CD14-positive monocyte (primary cell): Measurements from ENCODE around the gene TMEM258. TPM values are rescaled to one million over a fixed set of nuclear protein-coding genes. Genes with fewer than 3 reads are reported as not detected.

Experiments used
- DNase-seq, 3 donors: peaks; one replicate each; pipeline ENCODE4 v3.0.0-alpha.2; 2011 to 2022
- H2AFZ ChIP-seq: 2 replicates; pipeline ENCODE4 v1.6.0; 2012; ENCODE audit warnings: mild to moderate bottlenecking, low read depth, low read length, inconsistent platforms; ENCODE audit not compliant: insufficient read depth, poor library complexity, severe bottlenecking
- H3K27ac ChIP-seq, 2 donors: 1 replicate in 1 of 2; 2 replicates in 1 of 2; pipeline ENCODE4 v1.5.1; 2012 to 2013; ENCODE audit warnings: low read length in 2 of 2, control low read depth in 1 of 2, inconsistent platforms in 1 of 2, low read depth in 1 of 2, mild to moderate bottlenecking in 1 of 2
- H3K27me3 ChIP-seq, 2 donors: one replicate each; pipeline versions ENCODE4 v1.6.0 to v1.6.1; 2011 to 2013; ENCODE audit warnings: low read length in 2 of 2; ENCODE audit not compliant: control insufficient read depth in 2 of 2, insufficient read depth in 2 of 2
- H3K36me3 ChIP-seq, 2 donors: replicated peaks in 1 of 2; 1 replicate in 1 of 2; 2 replicates in 1 of 2; pipeline versions ENCODE4 v1.5.1 to v1.6.1; 2012 to 2013; ENCODE audit warnings: low read length in 2 of 2, control low read depth in 1 of 2, inconsistent platforms in 1 of 2, mild to moderate bottlenecking in 1 of 2; ENCODE audit not compliant: insufficient read depth in 2 of 2, control insufficient read depth in 1 of 2
- H3K4me1 ChIP-seq, 2 donors: 1 replicate in 1 of 2; 2 replicates in 1 of 2; pipeline versions ENCODE4 v1.5.1 to v1.6.1; 2012 to 2013; ENCODE audit warnings: low read length in 2 of 2, control low read depth in 1 of 2, inconsistent platforms in 1 of 2, mild to moderate bottlenecking in 1 of 2, moderate library complexity in 1 of 2; ENCODE audit not compliant: insufficient read depth in 2 of 2, control insufficient read depth in 1 of 2
- H3K4me2 ChIP-seq: replicated peaks from 2 replicates; pipeline ENCODE3; 2012; ENCODE audit warnings: low read length, moderate library complexity, mild to moderate bottlenecking; ENCODE audit not compliant: poor library complexity, severe bottlenecking; ENCODE audit errors: extremely low read depth
- H3K4me3 ChIP-seq, 3 experiments: fragments of 200-600 bp in 1 of 3; sonication (generic) in 1 of 3; replicated peaks in 1 of 3; 1 replicate in 2 of 3; 2 replicates in 1 of 3; pipeline ENCODE4 v1.5.1; 2011 to 2013; ENCODE audit warnings: low read length in 3 of 3, mild to moderate bottlenecking in 3 of 3, control low read depth in 2 of 3, low read depth in 2 of 3, inconsistent platforms in 1 of 3, moderate library complexity in 1 of 3
- H3K79me2 ChIP-seq: 2 replicates; pipeline ENCODE4 v1.6.0; 2012; ENCODE audit warnings: mild to moderate bottlenecking, control low read depth, inconsistent platforms, low read length, moderate library complexity; ENCODE audit not compliant: insufficient read depth
- H3K9ac ChIP-seq: 2 replicates; pipeline ENCODE4 v1.6.0; 2017; ENCODE audit warnings: low read length, mild to moderate bottlenecking; ENCODE audit not compliant: insufficient read depth, poor library complexity, severe bottlenecking
- H3K9me3 ChIP-seq, 2 donors: replicated peaks in 1 of 2; 1 replicate in 1 of 2; 2 replicates in 1 of 2; pipeline versions ENCODE4 v1.5.1 to v1.6.1; 2012 to 2013; ENCODE audit warnings: low read length in 2 of 2, control low read depth in 1 of 2; ENCODE audit not compliant: control insufficient read depth in 1 of 2, insufficient read depth in 1 of 2
- H4K20me1 ChIP-seq: 2 replicates; pipeline ENCODE4 v1.6.0; 2012; ENCODE audit warnings: mild to moderate bottlenecking, low read length, control low read depth, moderate library complexity; ENCODE audit not compliant: insufficient read depth
- H3K27ac Mint-ChIP-seq, 7 donors: one replicate each; pipeline ENCODE4 v1.8.0; 2020; ENCODE audit warnings: mild to moderate bottlenecking in 7 of 7, mixed read lengths in 7 of 7, moderate library complexity in 6 of 7, inconsistent platforms in 2 of 7
- H3K27me3 Mint-ChIP-seq, 3 donors: one replicate each; pipeline ENCODE4 v1.8.0; 2021 to 2022; ENCODE audit warnings: low read depth in 3 of 3, mild to moderate bottlenecking in 3 of 3, mixed read lengths in 3 of 3, moderate library complexity in 3 of 3, inconsistent platforms in 1 of 3
- H3K36me3 Mint-ChIP-seq, 2 donors: one replicate each; pipeline ENCODE4 v1.8.0; 2020; ENCODE audit warnings: mixed read lengths in 2 of 2, inconsistent platforms in 1 of 2, mild to moderate bottlenecking in 1 of 2
- H3K4me1 Mint-ChIP-seq: one replicate; pipeline ENCODE4 v1.8.0; 2020; ENCODE audit warnings: mild to moderate bottlenecking, mixed read lengths
- H3K4me3 Mint-ChIP-seq, 2 donors: one replicate each; pipeline ENCODE4 v1.8.0; 2020; ENCODE audit warnings: mild to moderate bottlenecking in 2 of 2, mixed read lengths in 2 of 2, moderate library complexity in 1 of 2
- H3K9me3 Mint-ChIP-seq, 7 donors: one replicate each; pipeline ENCODE4 v1.8.0; 2020 to 2022; ENCODE audit warnings: mixed read lengths in 7 of 7, mild to moderate bottlenecking in 6 of 7, moderate library complexity in 6 of 7, inconsistent platforms in 2 of 7
- WGBS: methylation state at CpG from one replicate; pipeline ENCODE4 v1.1.5; 2013; ENCODE audit warnings: missing lambda C conversion rate; ENCODE audit not compliant: insufficient coverage; 5-methylcytosine and 5-hydroxymethylcytosine counted together
- intact Hi-C, 2 donors: fragments of 100-400 bp; cut with micrococcal nuclease; formaldehyde crosslinking; loops; one replicate each; pipeline versions ENCODE4 v1.15.0 to v1.15.1; 2023
- polyA plus RNA-seq, 3 donors: library from polyadenylated mRNA; depleted of rRNA in 1 of 3; unstranded in 2 of 3; stranded (reverse) in 1 of 3; fragments of 300-500 nt in 2 of 3; fragments of >200 nt in 1 of 3; fragmentation: Illumina TruSeq in 2 of 3; gene quantifications; 1 replicate in 2 of 3; 2 replicates in 1 of 3; pipeline ENCODE4 v1.2.3, GENCODE V29; 2012 to 2021
- TF ChIP-seq, protein P1 (sequence below): fragments of 200-600 bp; IDR thresholded peaks from one replicate; pipeline ENCODE4 v1.8.0; 2022; ENCODE audit warnings: antibody characterized with exemption, mild to moderate bottlenecking

TMEM258 gene
- polyA plus RNA-seq, 3 donors: 199 to 224 (median 220) TPM

DNA sequence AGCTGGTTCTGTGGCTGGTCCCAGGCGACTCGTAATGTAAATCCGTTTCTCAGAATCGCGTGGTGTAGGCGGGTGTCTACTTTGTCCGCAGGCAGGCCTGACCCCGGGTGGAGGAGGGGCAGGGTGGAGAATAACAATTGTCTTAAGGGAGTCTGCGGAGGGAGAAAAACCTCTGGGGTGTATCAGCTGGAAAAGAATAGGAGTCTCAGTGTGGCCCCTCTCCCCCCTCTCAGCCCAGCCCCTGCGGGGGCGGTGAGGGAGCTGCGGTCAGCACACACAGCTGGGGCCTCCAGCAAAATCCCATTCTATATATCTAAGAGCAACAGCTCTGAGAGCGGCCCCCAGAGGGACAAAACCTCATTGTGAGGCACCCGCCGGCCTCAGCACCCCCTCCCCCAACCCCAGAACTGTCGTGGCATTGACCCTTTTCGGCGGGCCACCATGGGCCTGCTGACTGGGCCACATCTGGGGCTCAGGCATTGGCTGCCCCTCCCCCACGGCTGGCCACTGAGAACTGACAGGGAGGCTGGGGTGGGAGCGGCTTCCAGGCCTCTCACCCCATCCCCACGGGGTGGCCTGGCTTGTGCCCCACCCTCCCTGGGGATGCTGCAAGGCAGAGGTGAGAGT is 42.7 kb downstream of the TMEM258 start:
- Mint-ChIP-seq H3K9me3 (peaks cover 0 to 6% (median 0%) of the 10 kb centered on the region in 7 donors), H3K27ac (peak overlapping the region in 1 of 7 donors; percentile 59), H3K36me3 (peaks cover 0 to 4% of the 10 kb centered on the region in 2 donors), H3K27me3 (peaks cover 23 to 34% (median 30%) of the 10 kb centered on the region in 3 donors), H3K4me1 (peaks cover 6% of the 10 kb centered on the region), H3K4me3 (peak overlapping the region in 1 of 2 donors; percentile 30)
- Histone ChIP-seq H4K20me1 (no peaks in the 10 kb centered on the region), H3K79me2 (no peaks in the 10 kb centered on the region), H3K27ac (no peak overlapping the region), H3K4me3 (no peak overlapping the region), H3K4me2 (no peak overlapping the region), H3K4me1 (peaks cover 5 to 18% of the 10 kb centered on the region in 2 donors), H3K9ac (no peak overlapping the region), H3K9me3 (no peaks in the 10 kb centered on the region), H2AFZ (no peak overlapping the region), H3K36me3 (no peaks in the 10 kb centered on the region), H3K27me3 (peaks cover 4 to 37% of the 10 kb centered on the region in 2 donors)
- 59% methylated on average over 8 of the region's 21 CpGs for WGBS
- DNase-seq: no peak
- TF ChIP-seq, protein P1, sequence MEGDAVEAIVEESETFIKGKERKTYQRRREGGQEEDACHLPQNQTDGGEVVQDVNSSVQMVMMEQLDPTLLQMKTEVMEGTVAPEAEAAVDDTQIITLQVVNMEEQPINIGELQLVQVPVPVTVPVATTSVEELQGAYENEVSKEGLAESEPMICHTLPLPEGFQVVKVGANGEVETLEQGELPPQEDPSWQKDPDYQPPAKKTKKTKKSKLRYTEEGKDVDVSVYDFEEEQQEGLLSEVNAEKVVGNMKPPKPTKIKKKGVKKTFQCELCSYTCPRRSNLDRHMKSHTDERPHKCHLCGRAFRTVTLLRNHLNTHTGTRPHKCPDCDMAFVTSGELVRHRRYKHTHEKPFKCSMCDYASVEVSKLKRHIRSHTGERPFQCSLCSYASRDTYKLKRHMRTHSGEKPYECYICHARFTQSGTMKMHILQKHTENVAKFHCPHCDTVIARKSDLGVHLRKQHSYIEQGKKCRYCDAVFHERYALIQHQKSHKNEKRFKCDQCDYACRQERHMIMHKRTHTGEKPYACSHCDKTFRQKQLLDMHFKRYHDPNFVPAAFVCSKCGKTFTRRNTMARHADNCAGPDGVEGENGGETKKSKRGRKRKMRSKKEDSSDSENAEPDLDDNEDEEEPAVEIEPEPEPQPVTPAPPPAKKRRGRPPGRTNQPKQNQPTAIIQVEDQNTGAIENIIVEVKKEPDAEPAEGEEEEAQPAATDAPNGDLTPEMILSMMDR: no peak
- intact Hi-C loops: no loop called here

DNA sequence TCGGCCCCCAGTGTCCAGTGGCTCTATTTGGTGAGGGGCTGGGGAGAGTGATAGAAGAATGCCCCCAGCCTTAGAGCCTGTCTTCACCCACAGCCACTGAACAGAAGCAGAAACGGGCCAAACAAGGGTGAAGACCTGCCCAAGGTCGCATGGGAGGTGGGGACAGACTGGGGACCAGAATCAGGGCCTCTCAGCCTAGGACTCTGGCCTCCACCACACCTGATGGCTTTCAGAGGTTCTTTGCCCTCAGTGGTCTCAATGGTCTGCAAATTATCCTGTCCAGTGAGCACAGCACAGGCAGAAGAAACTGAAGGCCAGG is 44.5 kb downstream of the TMEM258 start:
- Histone ChIP-seq H3K4me2 (no peak overlapping the region), H2AFZ (peak overlapping the region; percentile 23), H4K20me1 (no peaks in the 10 kb centered on the region), H3K4me1 (peaks cover 8 to 22% of the 10 kb centered on the region in 2 donors), H3K9me3 (no peaks in the 10 kb centered on the region), H3K4me3 (no peak overlapping the region), H3K79me2 (no peaks in the 10 kb centered on the region), H3K27me3 (peaks cover 4 to 27% of the 10 kb centered on the region in 2 donors), H3K9ac (no peak overlapping the region), H3K36me3 (peaks cover 2 to 10% of the 10 kb centered on the region in 2 donors), H3K27ac (no peak overlapping the region)
- WGBS: 45% methylated on average over 2 of the region's 3 CpGs
- intact Hi-C loops: no loop called here
- Mint-ChIP-seq H3K27ac (no peak overlapping the region), H3K4me3 (no peak overlapping the region), H3K4me1 (peaks cover 6% of the 10 kb centered on the region), H3K36me3 (peaks cover 3 to 5% of the 10 kb centered on the region in 2 donors), H3K9me3 (peaks cover 0 to 2% (median 0%) of the 10 kb centered on the region in 7 donors), H3K27me3 (peaks cover 13 to 21% (median 18%) of the 10 kb centered on the region in 3 donors)
- DNase-seq: no peak
- TF ChIP-seq, protein P1: peak; percentile 68
